ENCODE results near the gene ZNF610. TPM values are rescaled to one million over a fixed set of nuclear protein-coding genes. Genes with fewer than 3 reads are reported as not detected.

Gene ZNF610
- polyA plus RNA-seq, 1 experiment: 5.5 TPM

GRCh38 chr19:52345162-52345561 is 9.1 kb downstream of the ZNF610 start:
- ChIA-PET CTCF (no interaction called here), POLR2A (no interaction called here)
- Histone ChIP-seq H3K9me3 (ENCODE audit: control insufficient read depth, insufficient read depth, low read length) (peaks cover 41% of the 10 kb centered on the region), H3K27ac (ENCODE audit: low read depth, low read length) (no peak overlapping the region), H3K4me3 (ENCODE audit: low read depth, low read length) (no peak overlapping the region), H3K27me3 (ENCODE audit: control insufficient read depth, insufficient read depth, low read length) (no peaks in the 10 kb centered on the region)
- no peak for TF ChIP-seq CTCF (IDR thresholded peaks at IDR 0.05; ENCODE audit: low read depth, low read length)
- DNase-seq (ENCODE audit: low read depth, low spot score): no peak

- ChIA-PET CTCF (interaction anchor here (0.7 kb wide), 2 partner anchors 144 to 211 kb away, joined by 3 to 4 read pairs; no protein-coding TSS in a partner anchor), POLR2A (no interaction called here)
- H3K4me3 ChIP-seq (ENCODE audit: low read depth, low read length): no peak overlapping the region
Observed at GRCh38 chr19:52351512-52351911, 15.5 kb downstream of the ZNF610 start.

GRCh38 chr19:52366414-52366824 is 30.4 kb downstream of the ZNF610 start:
- no peak for DNase-seq (ENCODE audit: low read depth, low spot score)
- no peak overlapping the region for H3K27ac ChIP-seq (ENCODE audit: low read depth, low read length)
- TF ChIP-seq CTCF (IDR thresholded peaks at IDR 0.05; ENCODE audit: low read depth, low read length): no peak
- POLR2A ChIA-PET: no interaction called here
- H3K4me3 ChIP-seq (ENCODE audit: low read depth, low read length): no peak overlapping the region
- peaks cover 54% of the 10 kb centered on the region for H3K9me3 ChIP-seq (ENCODE audit: control insufficient read depth, insufficient read depth, low read length)
- CTCF ChIA-PET: no interaction called here
- H3K27me3 ChIP-seq (ENCODE audit: control insufficient read depth, insufficient read depth, low read length): no peaks in the 10 kb centered on the region

More at GRCh38 chr19:52351512-52351911, 15.5 kb downstream of the ZNF610 start:
- H3K27ac ChIP-seq (ENCODE audit: low read depth, low read length): no peak overlapping the region
- no peak for DNase-seq (ENCODE audit: low read depth, low spot score)
- TF ChIP-seq CTCF (IDR thresholded peaks at IDR 0.05; ENCODE audit: low read depth, low read length): no peak
- H3K9me3 ChIP-seq (ENCODE audit: control insufficient read depth, insufficient read depth, low read length): peaks cover 37% of the 10 kb centered on the region
- no peaks in the 10 kb centered on the region for H3K27me3 ChIP-seq (ENCODE audit: control insufficient read depth, insufficient read depth, low read length)

- H3K27me3 ChIP-seq (ENCODE audit: control insufficient read depth, insufficient read depth, low read length): no peaks in the 10 kb centered on the region
- peaks cover 68% of the 10 kb centered on the region for H3K9me3 ChIP-seq (ENCODE audit: control insufficient read depth, insufficient read depth, low read length)
- peak within 1 kb of the TSS; percentile 85 for H3K4me3 ChIP-seq (ENCODE audit: low read depth, low read length)
- ChIA-PET POLR2A (interaction anchor here (0.7 kb wide), 1 partner anchor 26 kb away, joined by 3 read pairs; no protein-coding TSS in a partner anchor), CTCF (no interaction called here)
- TF ChIP-seq CTCF (IDR thresholded peaks at IDR 0.05; ENCODE audit: low read depth, low read length): no peak
- H3K27ac ChIP-seq (ENCODE audit: low read depth, low read length): peak within 1 kb of the TSS; percentile 100
- DNase-seq (ENCODE audit: low read depth, low spot score): peak; percentile 80
Observed at GRCh38 chr19:52369559-52370340, 33.7 kb downstream of the ZNF610 start, which contains the start of gene ZNF880. ZNF880 (plus strand) TSS chr19:52369923; CDS start chr19:52369966, 43 bp downstream.

- ChIA-PET POLR2A (no interaction called here), CTCF (no interaction called here)
- H3K9me3 ChIP-seq (ENCODE audit: control insufficient read depth, insufficient read depth, low read length): peaks cover 65% of the 10 kb centered on the region
- no peak for TF ChIP-seq CTCF (IDR thresholded peaks at IDR 0.05; ENCODE audit: low read depth, low read length)
- DNase-seq (ENCODE audit: low read depth, low spot score): no peak
- peak overlapping the region; percentile 100 for H3K27ac ChIP-seq (ENCODE audit: low read depth, low read length)
- peak overlapping the region; percentile 85 for H3K4me3 ChIP-seq (ENCODE audit: low read depth, low read length)
- no peaks in the 10 kb centered on the region for H3K27me3 ChIP-seq (ENCODE audit: control insufficient read depth, insufficient read depth, low read length)
Observed at GRCh38 chr19:52370341-52370710, 34.3 kb downstream of the ZNF610 start.

All from AG04450 (cell line).